Endothelial cell of umbilical vein (primary cell): Measurements from ENCODE around the gene INPP4B. TPM values are rescaled to one million over a fixed set of nuclear protein-coding genes. Genes with fewer than 3 reads are reported as not detected.

Experiments
- BruUV-seq: library from RNA; stranded (reverse); fragments of 400-500 nt; replicated peaks from 2 replicates; lab custom pipeline; 2021; lab: Mats Ljungman, UMichigan
- CTCF ChIA-PET: fragments of 300-600, 350-600 bp; sonication (Branson Sonifier 250); formaldehyde crosslinking; loops from one replicate; lab custom pipeline; 2021; ENCODE audit warnings: antibody characterized with exemption, inconsistent platforms; lab: Charles Lee
- POLR2A ChIA-PET: fragments of 300-600, 350-600 bp; sonication (Branson Sonifier 250); formaldehyde crosslinking; loops from one replicate; lab custom pipeline; 2021; ENCODE audit warnings: antibody characterized with exemption, inconsistent platforms; lab: Charles Lee
- DNase-seq: peaks from one replicate; pipeline ENCODE4 v3.0.0-alpha.2; 2011; ENCODE audit warnings: low read depth, low spot score
- FAIRE-seq: peaks from 2 replicates; lab custom pipeline; 2011; peaks lifted over from hg19 to GRCh38; lab: Jason Lieb, UNC
- H2AFZ ChIP-seq: 2 replicates; pipeline ENCODE4 v1.6.0; 2012; ENCODE audit warnings: low read depth, low read length, control low read depth, inconsistent platforms
- H3K27ac ChIP-seq: 2 replicates; pipeline ENCODE4 v1.5.1; 2011; ENCODE audit warnings: low read depth, mild to moderate bottlenecking, control low read depth, low read length, moderate library complexity; ENCODE audit not compliant: insufficient read depth
- H3K27me3 ChIP-seq, 2 experiments: 2 replicates each; pipeline versions ENCODE4 v1.6.0 to v1.6.1; 2011; ENCODE audit warnings: low read length in 2 of 2, mixed read lengths in 1 of 2; ENCODE audit not compliant: control insufficient read depth in 2 of 2, insufficient read depth in 2 of 2
- H3K36me3 ChIP-seq, 2 experiments: 2 replicates in 1 of 2; 3 replicates in 1 of 2; pipeline ENCODE4 v1.5.1; 2011; ENCODE audit warnings: low read length in 2 of 2, mild to moderate bottlenecking in 1 of 2, moderate library complexity in 1 of 2; ENCODE audit not compliant: control insufficient read depth in 2 of 2, insufficient read depth in 2 of 2; ENCODE audit errors: extremely low read depth in 1 of 2
- H3K4me1 ChIP-seq: 3 replicates; pipeline ENCODE4 v1.5.1; 2011; ENCODE audit warnings: mild to moderate bottlenecking, low read length; ENCODE audit not compliant: control insufficient read depth, insufficient read depth; ENCODE audit errors: extremely low read depth
- H3K4me2 ChIP-seq: 2 replicates; pipeline ENCODE4 v1.6.1; 2011; ENCODE audit warnings: low read length, control low read depth, mixed read lengths; ENCODE audit not compliant: insufficient read depth
- H3K4me3 ChIP-seq, 3 experiments: fragments of 200-600 bp in 1 of 3; sonication (generic), shearing (Covaris generic) in 1 of 3; replicated peaks in 1 of 3; 2 replicates each; pipeline ENCODE4 v1.5.1; 2011 to 2016; ENCODE audit warnings: control low read depth in 3 of 3, low read length in 3 of 3, mild to moderate bottlenecking in 2 of 3, inconsistent platforms in 1 of 3, low read depth in 1 of 3, moderate library complexity in 1 of 3; ENCODE audit not compliant: insufficient read depth in 1 of 3
- H3K79me2 ChIP-seq: 2 replicates; pipeline ENCODE4 v1.6.0; 2012; ENCODE audit warnings: low read length, inconsistent platforms; ENCODE audit not compliant: control insufficient read depth, insufficient read depth
- H3K9ac ChIP-seq: replicated peaks from 2 replicates; pipeline ENCODE3; 2011; ENCODE audit warnings: low read length, control low read depth; ENCODE audit not compliant: insufficient read depth; ENCODE audit errors: extremely low read depth
- H3K9me1 ChIP-seq: replicated peaks from 3 replicates; pipeline ENCODE4 v1.6.0; 2011; ENCODE audit warnings: mild to moderate bottlenecking, low read length; ENCODE audit not compliant: control insufficient read depth, insufficient read depth; ENCODE audit errors: extremely low read depth
- H3K9me3 ChIP-seq: replicated peaks from 2 replicates; pipeline ENCODE4 v1.5.1; 2012; ENCODE audit warnings: low read length, inconsistent platforms; ENCODE audit not compliant: control insufficient read depth, insufficient read depth
- H4K20me1 ChIP-seq: replicated peaks from 2 replicates; pipeline ENCODE3; 2011; ENCODE audit warnings: mild to moderate bottlenecking, low read length; ENCODE audit not compliant: control insufficient read depth, insufficient read depth; ENCODE audit errors: extremely low read depth
- EZH2 ChIP-seq: IDR thresholded peaks from 2 replicates; pipeline ENCODE4 v1.6.1; 2012; ENCODE audit warnings: borderline replicate concordance, low read depth, mild to moderate bottlenecking, moderate library complexity, low read length, inconsistent platforms; ENCODE audit not compliant: severe bottlenecking
- FOS ChIP-seq: IDR thresholded peaks from 2 replicates; pipeline ENCODE4 v1.6.1; 2011; ENCODE audit warnings: mild to moderate bottlenecking, low read length, moderate library complexity, borderline replicate concordance; ENCODE audit not compliant: insufficient read depth
- GATA2 ChIP-seq: IDR thresholded peaks from 2 replicates; pipeline ENCODE4 v1.7.0; 2011; ENCODE audit warnings: low read depth, mild to moderate bottlenecking, moderate library complexity, mixed read lengths, low read length; ENCODE audit not compliant: insufficient read length, insufficient read depth
- JUN ChIP-seq: IDR thresholded peaks from 2 replicates; pipeline ENCODE4 v1.6.1; 2011; ENCODE audit warnings: borderline replicate concordance, low read depth; ENCODE audit not compliant: insufficient read length, insufficient read depth
- MYC ChIP-seq: IDR thresholded peaks from one replicate; pipeline ENCODE4 v1.6.1; 2011; ENCODE audit warnings: mild to moderate bottlenecking, low read depth, low read length
- POLR2A ChIP-seq: IDR thresholded peaks from 2 replicates; pipeline ENCODE4 v1.6.1; 2012; ENCODE audit warnings: low read depth, mild to moderate bottlenecking, control low read depth, low read length
- POLR2AphosphoS5 ChIP-seq: IDR thresholded peaks from 2 replicates; pipeline ENCODE4 v1.6.1; 2012; ENCODE audit warnings: low read depth, mild to moderate bottlenecking, control low read depth, low read length, moderate library complexity; ENCODE audit not compliant: insufficient read depth
- dilution Hi-C: fragments of 300-500 bp; cut with MboI; formaldehyde crosslinking; loops from one replicate; pipeline ENCODE4 v1.15.0; 2019; ENCODE audit warnings: low sequenced_read_pairs; ENCODE audit not compliant: extremely low pct_ligation_motif_present
- intact Hi-C: fragments of 100-400 bp; cut with micrococcal nuclease; formaldehyde crosslinking; loops from one replicate; pipeline ENCODE4 v1.10.0; 2022
- polyA plus RNA-seq, 4 experiments: library from polyadenylated mRNA; depleted of rRNA in 3 of 4; stranded (reverse) in 3 of 4; unstranded in 1 of 4; fragments of >200 nt; gene quantifications; 2 replicates each; pipeline versions ENCODE4 v1.2.1 to v1.2.3, GENCODE V29; 2011 to 2012; ENCODE audit warnings: missing spikeins in 1 of 4
- total RNA-seq: library from RNA; stranded (reverse); gene quantifications from 2 replicates; pipeline ENCODE4 v1.2.3, GENCODE V29; 2021
- TF ChIP-seq, protein P1 (sequence below): IDR thresholded peaks from 2 replicates; pipeline ENCODE4 v1.6.1; 2011; ENCODE audit not compliant: insufficient read depth, insufficient read length
- TF ChIP-seq, protein P2 (sequence below), 2 donors: IDR thresholded peaks; 1 replicate in 1 of 2; 2 replicates in 1 of 2; pipeline ENCODE4 v1.5.1; 2011; ENCODE audit warnings: low read length in 2 of 2, mild to moderate bottlenecking in 2 of 2, moderate library complexity in 2 of 2, control low read depth in 1 of 2, inconsistent platforms in 1 of 2, low read depth in 1 of 2; ENCODE audit not compliant: insufficient read depth in 1 of 2; ENCODE audit errors: extremely low read depth in 1 of 2

Gene INPP4B
- total and polyA plus RNA-seq, 2 donors (not counting 3 experiments of a cell fraction or from before 2014, with no cell fraction given): 0.41 to 3.1 TPM

DNA sequence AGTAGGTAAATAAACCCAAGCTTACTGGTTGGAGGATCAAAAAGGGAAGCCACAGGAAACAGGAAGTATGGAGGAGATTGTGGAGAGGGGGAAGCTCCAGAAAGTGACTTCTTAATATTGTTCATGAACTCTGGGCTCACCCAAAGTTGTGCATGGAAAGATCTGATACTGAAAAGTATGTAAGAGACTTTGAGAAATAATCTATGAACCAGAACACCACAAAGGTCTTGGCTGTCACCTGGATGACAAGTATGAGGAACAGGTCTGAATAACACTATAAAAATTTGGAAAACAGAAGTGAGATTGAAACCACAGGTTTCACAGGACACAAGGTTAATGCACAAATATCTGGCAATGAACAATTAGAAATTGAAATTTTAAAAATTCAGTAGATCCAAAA, 567.4 kb downstream of the INPP4B start:
- CTCF ChIA-PET: interaction anchor here (1.0 to 2.4 kb wide), 2 partner anchors 12 to 442 kb away, joined by 3 to 5 read pairs; no protein-coding TSS in a partner anchor

DNA sequence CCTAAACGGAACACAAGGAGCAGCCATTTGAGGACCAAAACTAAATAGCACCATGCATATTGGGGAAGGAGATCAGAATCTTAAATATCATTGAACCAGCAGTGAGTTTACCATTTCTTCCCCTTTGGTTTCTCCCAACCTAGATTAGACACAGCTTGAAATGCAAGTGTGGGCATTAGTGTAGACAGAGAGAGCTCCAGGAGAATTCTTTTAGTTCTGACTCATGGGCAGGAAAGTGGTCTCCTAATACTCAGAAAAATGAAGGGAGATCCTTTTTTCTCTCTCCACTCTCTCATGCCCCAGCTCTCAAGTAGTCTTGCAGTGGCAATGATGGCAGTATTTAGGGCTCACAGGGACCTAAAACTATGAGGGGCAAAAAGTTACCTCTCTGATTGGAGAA, 567.9 kb downstream of the INPP4B start:
- Histone ChIP-seq H3K79me2 (no peaks in the 10 kb centered on the region), H3K4me2 (no peak overlapping the region), H3K4me1 (no peaks in the 10 kb centered on the region), H4K20me1 (no peaks in the 10 kb centered on the region), H3K9me1 (no peaks in the 10 kb centered on the region), H3K27ac (no peak overlapping the region), H3K9me3 (no peaks in the 10 kb centered on the region), H3K4me3 (no peak overlapping the region), H2AFZ (no peak overlapping the region), H3K36me3 (no peaks in the 10 kb centered on the region), H3K9ac (no peak overlapping the region), H3K27me3 (no peaks in the 10 kb centered on the region)
- no peak for FAIRE-seq
- DNase-seq: no peak
- BruUV-seq: no TSS peak
- POLR2A ChIA-PET: no interaction called here
- TF ChIP-seq FOS (no peak), GATA2 (no peak), EZH2 (no peak)
- TF ChIP-seq, protein P1, sequence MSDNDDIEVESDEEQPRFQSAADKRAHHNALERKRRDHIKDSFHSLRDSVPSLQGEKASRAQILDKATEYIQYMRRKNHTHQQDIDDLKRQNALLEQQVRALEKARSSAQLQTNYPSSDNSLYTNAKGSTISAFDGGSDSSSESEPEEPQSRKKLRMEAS: no peak
- TF ChIP-seq, protein P2, sequence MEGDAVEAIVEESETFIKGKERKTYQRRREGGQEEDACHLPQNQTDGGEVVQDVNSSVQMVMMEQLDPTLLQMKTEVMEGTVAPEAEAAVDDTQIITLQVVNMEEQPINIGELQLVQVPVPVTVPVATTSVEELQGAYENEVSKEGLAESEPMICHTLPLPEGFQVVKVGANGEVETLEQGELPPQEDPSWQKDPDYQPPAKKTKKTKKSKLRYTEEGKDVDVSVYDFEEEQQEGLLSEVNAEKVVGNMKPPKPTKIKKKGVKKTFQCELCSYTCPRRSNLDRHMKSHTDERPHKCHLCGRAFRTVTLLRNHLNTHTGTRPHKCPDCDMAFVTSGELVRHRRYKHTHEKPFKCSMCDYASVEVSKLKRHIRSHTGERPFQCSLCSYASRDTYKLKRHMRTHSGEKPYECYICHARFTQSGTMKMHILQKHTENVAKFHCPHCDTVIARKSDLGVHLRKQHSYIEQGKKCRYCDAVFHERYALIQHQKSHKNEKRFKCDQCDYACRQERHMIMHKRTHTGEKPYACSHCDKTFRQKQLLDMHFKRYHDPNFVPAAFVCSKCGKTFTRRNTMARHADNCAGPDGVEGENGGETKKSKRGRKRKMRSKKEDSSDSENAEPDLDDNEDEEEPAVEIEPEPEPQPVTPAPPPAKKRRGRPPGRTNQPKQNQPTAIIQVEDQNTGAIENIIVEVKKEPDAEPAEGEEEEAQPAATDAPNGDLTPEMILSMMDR (IDR thresholded peaks at IDR 0.05; ENCODE audit: extremely low read depth in 1 of 2, insufficient read depth in 1 of 2, low read depth in 1 of 2, low read length in 2 of 2): no peak
- intact Hi-C loops (no loop called here), dilution Hi-C loops (no loop called here)
- CTCF ChIA-PET: interaction anchor here (1.0 to 2.4 kb wide), 2 partner anchors 13 to 442 kb away, joined by 3 to 5 read pairs; no protein-coding TSS in a partner anchor

More for the DNA sequence above, 567.4 kb downstream of the INPP4B start:
- no peaks in the 10 kb centered on the region for H3K4me1 ChIP-seq
- no peak overlapping the region for H3K4me2 ChIP-seq
- no TSS peak for BruUV-seq
- no peak for TF ChIP-seq MYC
- no peak for TF ChIP-seq POLR2AphosphoS5
- TF ChIP-seq EZH2: no peak
- no peak for TF ChIP-seq POLR2A
- TF ChIP-seq GATA2: no peak
- TF ChIP-seq, protein P1: no peak
- no peak for TF ChIP-seq FOS
- no peak for TF ChIP-seq JUN
- no peaks in the 10 kb centered on the region for H3K9me3 ChIP-seq
- H3K79me2 ChIP-seq: no peaks in the 10 kb centered on the region
- H2AFZ ChIP-seq: no peak overlapping the region
- no peaks in the 10 kb centered on the region for H4K20me1 ChIP-seq
- no peaks in the 10 kb centered on the region for H3K27me3 ChIP-seq
- FAIRE-seq: no peak
- POLR2A ChIA-PET: no interaction called here
- no peak overlapping the region for H3K27ac ChIP-seq
- H3K36me3 ChIP-seq: no peaks in the 10 kb centered on the region
- H3K4me3 ChIP-seq: no peak overlapping the region
- dilution Hi-C loops: no loop called here
- intact Hi-C loops: no loop called here
- H3K9me1 ChIP-seq: no peaks in the 10 kb centered on the region
- no peak for DNase-seq
- no peak overlapping the region for H3K9ac ChIP-seq
